Neural cell (in vitro differentiated cells): ENCODE results near the gene CTTN. TPM values are rescaled to one million over a fixed set of nuclear protein-coding genes. Genes with fewer than 3 reads are reported as not detected.

Experiments used
- H2AFZ ChIP-seq: fragments of 200-600, 300-800 bp; sonication (generic), shearing (Covaris generic); 2 replicates; pipeline ENCODE4 v1.6.0; 2014; ENCODE audit warnings: low read depth, mild to moderate bottlenecking, antibody characterized with exemption, low read length, moderate library complexity
- H3F3A ChIP-seq: fragments of 200-600 bp; shearing (Covaris generic); 2 replicates; pipeline ENCODE4 v1.6.1; 2016; ENCODE audit warnings: mild to moderate bottlenecking, moderate library complexity, mixed read lengths, antibody characterized with exemption, low read length; ENCODE audit not compliant: insufficient read depth, poor library complexity, severe bottlenecking
- H3K27ac ChIP-seq: fragments of 200-600, 300-800 bp; sonication (generic), shearing (Covaris generic); 2 replicates; pipeline ENCODE4 v1.5.1; 2014; ENCODE audit warnings: mild to moderate bottlenecking, low read length, moderate library complexity
- H3K27me3 ChIP-seq: fragments of 300-800, 200-600 bp; sonication (generic), shearing (Covaris generic); 2 replicates; pipeline ENCODE4 v1.6.0; 2014; ENCODE audit warnings: mild to moderate bottlenecking, low read depth, low read length, moderate library complexity; ENCODE audit not compliant: insufficient read depth
- H3K36me3 ChIP-seq: fragments of 300-800, 200-600 bp; sonication (generic), shearing (Covaris generic); 2 replicates; pipeline ENCODE4 v1.5.1; 2014; ENCODE audit warnings: mild to moderate bottlenecking, antibody characterized with exemption, low read length, moderate library complexity; ENCODE audit not compliant: insufficient read depth
- H3K4me2 ChIP-seq: fragments of 300-800, 200-600 bp; sonication (generic), shearing (Covaris generic); 2 replicates; pipeline ENCODE4 v1.6.0; 2014; ENCODE audit warnings: mild to moderate bottlenecking, low read length
- H3K4me3 ChIP-seq: fragments of 300-800, 200-600 bp; sonication (generic), shearing (Covaris generic); 2 replicates; pipeline ENCODE4 v1.5.1; 2014; ENCODE audit warnings: mild to moderate bottlenecking, low read length, moderate library complexity
- H3K79me2 ChIP-seq: fragments of 200-600 bp; shearing (Covaris generic); replicated peaks from 2 replicates; pipeline ENCODE4 v1.6.0; 2014; ENCODE audit warnings: mild to moderate bottlenecking, low read length, moderate library complexity; ENCODE audit not compliant: insufficient read depth
- H3K9ac ChIP-seq: fragments of 300-800, 200-600 bp; sonication (generic), shearing (Covaris generic); 2 replicates; pipeline ENCODE4 v1.6.1; 2016; ENCODE audit warnings: mild to moderate bottlenecking, low read length, mixed read lengths
- H3K9me2 ChIP-seq: fragments of 200-600 bp; shearing (Covaris generic); 2 replicates; pipeline ENCODE4 v1.6.1; 2016; ENCODE audit warnings: mild to moderate bottlenecking, low read length, mixed read lengths; ENCODE audit not compliant: insufficient read depth
- H3K9me3 ChIP-seq: fragments of 200-600, 300-800 bp; sonication (generic), shearing (Covaris generic); 2 replicates; pipeline ENCODE4 v1.6.1; 2016; ENCODE audit warnings: mild to moderate bottlenecking, mixed run types, low read length, moderate library complexity, mixed read lengths
- H4K20me1 ChIP-seq: fragments of 200-600 bp; shearing (Covaris generic); 2 replicates; pipeline ENCODE4 v1.6.1; 2016; ENCODE audit warnings: mild to moderate bottlenecking, mixed run types; ENCODE audit not compliant: insufficient read depth
- CTCF ChIP-seq: fragments of 450-650 bp; IDR thresholded peaks from 2 replicates; pipeline ENCODE4 v1.5.1; 2014; ENCODE audit warnings: antibody characterized with exemption, mild to moderate bottlenecking, moderate library complexity; ENCODE audit not compliant: poor library complexity, severe bottlenecking
- EP300 ChIP-seq: fragments of 450-650 bp; conservative IDR thresholded peaks from 2 replicates; pipeline ENCODE4 v1.6.1; 2014; ENCODE audit warnings: antibody characterized with exemption, mild to moderate bottlenecking, moderate library complexity; ENCODE audit not compliant: poor library complexity, severe bottlenecking
- EZH2 ChIP-seq: fragments of 200-600, 300-800 bp; shearing (Covaris generic), sonication (generic); IDR thresholded peaks from 2 replicates; pipeline ENCODE4 v1.6.1; 2014; ENCODE audit warnings: antibody characterized with exemption, low read length, borderline replicate concordance, mild to moderate bottlenecking; ENCODE audit not compliant: insufficient read depth, poor library complexity, severe bottlenecking
- MXI1 ChIP-seq: fragments of 450-650 bp; conservative IDR thresholded peaks from 2 replicates; pipeline ENCODE4 v1.6.1; 2014; ENCODE audit warnings: antibody characterized with exemption, mild to moderate bottlenecking; ENCODE audit not compliant: poor library complexity, severe bottlenecking
- POLR2AphosphoS5 ChIP-seq: IDR thresholded peaks from 2 replicates; pipeline ENCODE4 v1.6.1; 2012
- RAD21 ChIP-seq: fragments of 450-650 bp; conservative IDR thresholded peaks from 2 replicates; pipeline ENCODE4 v1.6.1; 2014; ENCODE audit warnings: antibody characterized with exemption, mild to moderate bottlenecking, moderate library complexity
- REST ChIP-seq: IDR thresholded peaks from 2 replicates; pipeline ENCODE4 v1.6.1; 2012; ENCODE audit warnings: borderline replicate concordance
- SMC3 ChIP-seq: fragments of 450-650 bp; conservative IDR thresholded peaks from 2 replicates; pipeline ENCODE4 v1.6.1; 2014; ENCODE audit warnings: antibody characterized with exemption, mild to moderate bottlenecking, moderate library complexity; ENCODE audit not compliant: poor library complexity
- TAF1 ChIP-seq: IDR thresholded peaks from 2 replicates; pipeline ENCODE4 v1.6.1; 2012; ENCODE audit warnings: low read depth
- polyA plus RNA-seq: library from polyadenylated mRNA; depleted of rRNA; stranded (reverse); fragments of >200 nt; gene quantifications from 2 replicates; pipeline ENCODE4 v1.2.3, GENCODE V29; 2014

The CTTN gene
- polyA plus RNA-seq, 1 donor from 2014 or later, result 220 TPM

- Histone ChIP-seq H3K27ac (no peak overlapping the region), H2AFZ (no peak overlapping the region), H3K36me3 (no peaks in the 10 kb centered on the region), H3K4me2 (no peak overlapping the region), H3K27me3 (no peaks in the 10 kb centered on the region), H3F3A (no peaks in the 10 kb centered on the region), H3K79me2 (no peaks in the 10 kb centered on the region), H4K20me1 (no peaks in the 10 kb centered on the region), H3K4me3 (no peak overlapping the region), H3K9me2 (no peaks in the 10 kb centered on the region), H3K9ac (no peak overlapping the region), H3K9me3 (no peaks in the 10 kb centered on the region)
- TF ChIP-seq POLR2AphosphoS5 (no peak), EP300 (no peak), SMC3 (no peak), CTCF (no peak), REST (no peak), EZH2 (no peak), TAF1 (no peak), MXI1 (no peak), RAD21 (no peak)
These were observed 85.6 kb downstream of the CTTN start for GRCh38 chr11:70483917-70484316.

GRCh38 chr11:70485326-70486025, 87.1 kb downstream of the CTTN start:
- H3K27me3 ChIP-seq, result no peaks in the 10 kb centered on the region
- H3K36me3 ChIP-seq, result no peaks in the 10 kb centered on the region
- H3K27ac ChIP-seq, result no peak overlapping the region
- H3F3A ChIP-seq, result no peaks in the 10 kb centered on the region
- no peak overlapping the region for H2AFZ ChIP-seq
- H3K4me2 ChIP-seq, result no peak overlapping the region
- H3K9me3 ChIP-seq, result no peaks in the 10 kb centered on the region
- no peaks in the 10 kb centered on the region for H3K9me2 ChIP-seq
- no peaks in the 10 kb centered on the region for H3K79me2 ChIP-seq
- H4K20me1 ChIP-seq, result no peaks in the 10 kb centered on the region
- H3K4me3 ChIP-seq, result no peak overlapping the region
- H3K9ac ChIP-seq, result no peak overlapping the region
- TF ChIP-seq EZH2 (no peak), MXI1 (no peak), POLR2AphosphoS5 (no peak), REST (no peak), RAD21 (no peak), SMC3 (no peak), EP300 (no peak), CTCF (no peak), TAF1 (no peak)
